Fibroblast of skin of left quadriceps (primary cell): ENCODE measurements around the gene ACTRT2.

Experiments used
- DNase-seq, 2 experiments: peaks; one replicate each; pipeline ENCODE4 v3.0.0-alpha.2; 2013; ENCODE audit warnings: low read depth in 2 of 2

Gene ACTRT2

DNA sequence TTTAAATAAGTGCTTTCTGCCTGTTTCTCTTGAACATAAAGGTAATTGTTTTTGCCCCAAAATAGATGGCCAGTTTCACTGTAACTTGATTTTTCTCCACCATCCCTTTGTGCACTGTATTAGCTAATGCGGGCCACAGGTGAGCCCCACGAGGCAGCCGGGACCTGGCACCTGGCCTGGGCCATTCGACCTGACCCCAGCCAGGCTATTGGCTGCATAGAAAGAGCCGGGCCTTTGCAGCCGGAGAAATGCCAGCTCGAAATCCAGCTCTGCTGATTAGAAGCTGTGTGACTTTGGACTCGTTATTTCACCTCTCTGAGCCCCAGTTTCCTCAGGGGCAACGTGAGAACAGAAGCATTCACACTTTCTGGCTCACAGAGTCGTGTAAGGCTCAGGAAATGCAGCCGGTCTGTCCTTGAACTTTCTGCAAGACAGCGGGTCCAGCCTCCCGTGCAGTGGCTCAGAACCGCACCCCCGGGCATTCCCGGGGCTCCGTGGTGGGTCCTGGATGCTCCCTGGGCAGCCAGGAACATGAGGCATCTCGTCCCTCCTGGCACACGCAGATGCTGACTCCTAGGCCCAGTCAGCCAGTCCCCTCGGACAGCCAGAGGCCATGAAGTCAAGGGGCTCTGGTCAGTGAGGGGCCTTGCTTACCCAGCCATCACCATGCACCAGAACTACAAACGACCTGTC is 37.4 kb upstream of the ACTRT2 start:
- DNase-seq, result no peak

DNA sequence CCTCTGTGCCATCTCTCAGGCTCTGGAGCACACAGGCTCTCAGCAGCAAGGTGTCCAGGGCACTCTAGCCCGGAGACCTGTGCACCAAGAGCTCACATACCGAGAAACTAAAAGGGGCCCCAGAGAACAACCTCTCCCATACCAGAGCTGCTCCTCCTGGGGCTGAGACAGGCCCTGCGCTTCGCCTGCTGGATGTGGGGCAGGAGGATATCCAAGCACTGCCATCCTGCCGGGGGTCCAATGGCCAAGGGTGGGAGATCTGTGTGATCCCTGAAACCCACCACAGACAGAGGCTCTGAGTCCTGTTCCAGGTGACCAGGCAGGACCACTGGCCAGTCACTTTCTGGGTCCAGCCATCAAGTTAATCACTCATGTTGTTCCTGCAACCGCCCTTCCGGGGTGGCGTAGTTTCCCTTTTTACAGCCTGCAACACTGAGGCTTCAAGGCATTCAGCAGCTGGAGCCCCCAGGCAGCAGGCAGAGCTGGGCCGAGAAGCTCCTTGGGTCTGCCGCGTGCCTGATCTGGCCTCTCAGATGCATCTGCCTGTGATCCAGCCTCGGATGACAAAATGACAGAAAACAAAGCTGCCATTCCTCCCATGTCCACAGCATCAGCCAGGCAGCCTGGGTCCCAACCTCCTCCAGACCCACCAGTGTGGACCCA is 36.7 kb upstream of the ACTRT2 start:
- no peak for DNase-seq

DNA sequence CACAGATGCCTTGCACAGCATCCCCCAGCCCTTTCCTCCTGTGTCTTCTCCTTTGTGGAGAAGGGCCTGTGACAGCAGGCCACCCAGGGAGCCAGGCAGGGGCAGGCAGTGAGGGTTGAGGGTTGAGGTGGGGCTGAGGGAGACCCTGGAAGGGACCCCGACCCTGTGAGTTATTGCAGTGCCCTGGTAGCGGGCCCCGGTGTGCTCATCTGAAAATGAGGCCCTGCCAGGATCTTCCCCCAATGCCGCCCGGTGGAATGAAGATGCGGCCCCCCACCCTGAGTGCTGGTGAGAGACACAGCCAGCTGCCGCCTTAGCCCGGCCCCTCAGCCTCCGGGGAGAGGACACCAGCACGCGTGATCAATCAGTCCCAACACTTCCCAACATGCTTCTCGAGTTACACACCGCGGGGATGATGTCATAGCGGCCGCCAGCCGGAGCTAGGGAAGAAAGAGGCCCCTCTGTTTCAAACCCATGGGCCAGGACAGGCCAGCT is 36.2 kb upstream of the ACTRT2 start:
- no peak for DNase-seq

DNA sequence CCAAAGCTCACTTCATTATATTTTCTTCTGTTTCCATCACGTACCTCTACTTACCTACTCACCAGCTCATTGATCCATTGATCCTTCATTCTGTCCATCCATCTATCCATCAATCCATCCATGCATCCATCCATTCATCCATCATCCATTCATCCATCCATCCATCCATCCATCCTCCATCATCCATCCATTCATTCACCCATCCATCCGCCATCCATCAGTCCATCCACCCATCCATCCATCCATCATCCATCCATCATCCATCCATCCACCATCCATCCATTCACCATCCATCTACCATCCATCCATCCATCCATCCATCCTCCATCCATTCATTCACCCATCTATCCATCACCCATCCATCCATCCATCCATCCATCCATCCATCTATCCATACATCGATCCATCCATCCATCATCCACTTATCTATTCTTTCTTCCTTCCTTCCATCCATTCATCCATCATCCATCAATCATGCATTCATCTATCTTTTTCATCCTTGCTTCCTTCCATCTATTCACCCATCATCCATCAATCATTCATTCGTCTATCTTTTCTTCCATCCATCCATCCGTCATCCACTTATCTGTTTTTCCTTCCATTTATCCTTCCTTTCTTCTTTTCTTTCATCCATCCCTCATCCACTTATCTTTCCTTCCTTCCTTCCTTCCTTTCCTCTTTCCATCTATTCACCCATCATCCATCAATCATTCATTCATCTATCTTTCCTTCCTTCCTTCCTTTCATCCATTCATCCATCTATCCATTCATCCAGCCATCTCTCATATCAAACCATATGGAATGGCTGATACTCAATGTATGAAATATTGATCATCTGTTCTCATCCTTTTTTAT is 35.3 kb upstream of the ACTRT2 start:
- no peak for DNase-seq

DNA sequence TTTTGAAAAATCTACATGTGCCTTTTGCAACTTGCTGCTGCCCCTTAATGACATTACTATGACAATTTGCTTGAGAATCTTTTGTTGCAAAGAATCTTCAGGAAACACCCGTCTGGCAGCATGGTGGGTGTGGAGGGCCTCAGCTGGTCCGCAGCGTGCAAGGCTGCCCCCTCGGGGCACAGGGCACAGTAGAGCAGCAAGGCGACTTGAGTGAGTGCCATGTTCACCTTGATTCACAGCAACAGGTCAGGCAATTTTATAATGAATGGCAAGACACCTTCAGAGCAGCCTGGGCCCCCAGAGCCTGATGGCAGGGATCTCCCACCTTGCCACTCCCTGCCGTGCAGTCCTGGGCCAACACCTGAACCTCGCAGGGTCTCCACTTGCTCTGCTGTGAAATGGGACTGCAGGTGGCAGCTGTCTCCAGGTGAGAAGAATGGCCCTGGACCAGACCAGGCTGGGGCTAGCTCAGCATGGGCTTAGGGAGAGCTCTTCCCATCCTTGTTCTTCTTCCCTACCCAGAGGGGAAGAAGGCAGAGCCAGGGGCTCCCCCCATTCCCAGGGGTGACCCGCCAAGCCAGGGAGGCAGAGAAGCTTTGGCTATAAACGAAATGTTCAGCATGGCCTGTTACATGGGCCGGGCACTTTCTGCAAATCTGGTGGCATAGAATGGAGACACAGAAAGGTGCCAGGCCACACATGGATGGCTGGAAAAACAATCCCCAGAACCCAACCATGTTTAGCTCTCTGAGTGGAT is 34.5 kb upstream of the ACTRT2 start:
- DNase-seq, result no peak

DNA sequence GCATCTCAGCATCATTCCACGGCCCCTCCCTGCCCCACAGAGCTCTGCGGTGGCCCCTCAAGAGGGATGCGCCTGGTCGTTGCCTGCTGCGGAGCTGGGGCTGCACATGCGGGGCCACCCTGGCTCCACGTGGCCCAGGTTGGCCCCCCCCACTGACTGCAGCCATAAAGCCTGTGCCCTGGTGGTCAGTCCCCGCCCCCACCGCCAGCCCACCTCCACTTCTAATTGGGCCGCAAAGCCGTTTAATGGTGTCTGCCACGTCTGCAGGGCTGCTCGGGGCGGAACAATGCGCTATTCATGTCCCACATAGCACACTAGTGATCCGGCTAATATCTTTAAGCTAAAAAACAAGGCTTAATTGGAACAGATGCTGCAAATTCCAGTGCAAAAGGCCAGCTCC is 33.5 kb upstream of the ACTRT2 start:
- no peak for DNase-seq

DNA sequence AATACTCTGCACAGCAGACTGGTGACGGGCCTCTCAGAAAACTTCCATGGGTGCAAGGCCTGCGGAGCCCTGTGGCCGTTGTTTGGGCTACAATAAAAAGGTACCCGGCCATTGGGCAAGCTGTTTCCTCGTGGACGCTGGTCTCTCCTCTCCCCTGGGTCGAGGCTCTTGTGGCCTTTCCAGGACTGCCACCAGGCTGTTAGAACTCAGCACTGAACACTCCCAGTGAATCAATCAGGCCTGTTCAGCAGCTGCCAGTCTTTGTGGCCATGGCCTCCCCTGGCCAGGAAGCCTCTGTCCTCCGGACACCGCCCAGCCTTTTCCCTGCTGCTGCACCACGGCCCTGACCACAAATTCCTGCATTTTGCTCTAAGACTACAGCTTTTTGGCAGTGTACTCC is 33.0 kb upstream of the ACTRT2 start:
- no peak for DNase-seq

DNA sequence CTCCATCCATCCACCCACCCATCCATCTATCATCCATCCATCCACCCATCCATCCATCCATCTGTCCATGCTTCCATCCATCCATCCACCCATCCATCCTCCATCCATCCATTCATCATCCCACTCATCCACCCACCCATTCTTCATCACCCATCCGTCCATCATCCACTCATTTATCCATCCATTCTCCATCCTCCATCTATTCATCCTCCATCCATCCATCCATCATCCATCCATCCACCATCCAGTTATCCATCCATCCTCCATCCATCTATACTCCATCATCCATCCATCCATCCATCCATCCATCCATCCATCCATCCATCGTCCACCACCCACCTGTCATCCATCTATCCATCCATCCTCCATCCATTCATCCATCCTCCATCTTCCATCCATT is 32.1 kb upstream of the ACTRT2 start:
- DNase-seq, result no peak

DNA sequence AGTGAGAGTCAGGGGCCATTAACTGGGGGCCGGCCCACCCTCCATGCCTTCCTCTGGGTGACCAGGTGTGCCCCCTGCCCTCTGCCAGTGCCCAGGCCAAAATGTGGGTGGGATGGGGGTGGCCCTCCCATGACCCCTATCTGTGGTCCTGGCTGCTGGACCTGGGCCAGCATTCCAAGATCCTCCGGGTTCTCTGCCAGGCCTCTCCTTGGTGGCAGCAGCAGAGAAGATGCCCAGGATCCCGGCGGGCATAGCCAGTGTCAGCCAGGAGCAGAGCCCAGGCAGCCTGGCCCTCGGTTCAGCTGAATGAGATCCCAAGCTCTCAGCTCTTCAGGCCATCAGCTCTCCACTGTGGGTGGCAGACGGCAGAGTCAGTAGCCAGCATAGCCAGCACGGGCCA is 31.3 kb upstream of the ACTRT2 start:
- DNase-seq, result no peak

DNA sequence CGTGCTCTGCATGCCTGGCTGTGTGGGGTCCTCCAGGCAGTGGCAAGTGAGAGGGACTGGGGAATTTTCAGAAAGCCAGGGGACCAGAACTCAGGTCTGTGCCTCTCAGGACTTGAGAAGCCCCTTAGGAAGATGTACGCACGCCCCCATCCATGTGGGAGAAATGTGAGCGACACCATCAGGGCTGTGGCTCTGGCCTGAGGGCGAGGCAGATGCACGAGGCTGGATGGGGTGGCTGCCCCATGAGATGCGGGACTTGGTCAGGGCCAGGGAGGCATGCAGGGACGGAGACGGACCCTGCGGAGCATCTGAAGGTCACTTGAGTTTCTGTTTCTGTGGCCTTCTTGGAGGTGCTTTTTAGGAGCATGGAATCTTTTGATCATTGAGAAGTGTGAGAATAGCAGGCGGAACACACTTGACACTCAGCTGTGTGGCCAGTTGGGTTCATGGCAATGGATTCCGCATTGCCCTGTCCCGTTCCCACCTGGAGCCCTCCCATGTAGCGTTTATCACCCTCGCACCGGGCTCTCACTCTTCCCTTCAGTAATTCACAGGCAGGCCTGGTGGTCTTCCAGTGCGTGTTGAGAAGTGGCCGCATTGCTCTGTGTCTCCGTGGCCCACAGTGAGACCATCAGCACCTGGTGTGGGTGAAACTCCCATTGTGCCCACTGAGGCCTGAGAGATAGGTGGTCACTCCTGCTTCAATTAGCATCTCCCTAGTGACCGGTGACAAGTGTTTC is 30.7 kb upstream of the ACTRT2 start:
- no peak for DNase-seq

DNA sequence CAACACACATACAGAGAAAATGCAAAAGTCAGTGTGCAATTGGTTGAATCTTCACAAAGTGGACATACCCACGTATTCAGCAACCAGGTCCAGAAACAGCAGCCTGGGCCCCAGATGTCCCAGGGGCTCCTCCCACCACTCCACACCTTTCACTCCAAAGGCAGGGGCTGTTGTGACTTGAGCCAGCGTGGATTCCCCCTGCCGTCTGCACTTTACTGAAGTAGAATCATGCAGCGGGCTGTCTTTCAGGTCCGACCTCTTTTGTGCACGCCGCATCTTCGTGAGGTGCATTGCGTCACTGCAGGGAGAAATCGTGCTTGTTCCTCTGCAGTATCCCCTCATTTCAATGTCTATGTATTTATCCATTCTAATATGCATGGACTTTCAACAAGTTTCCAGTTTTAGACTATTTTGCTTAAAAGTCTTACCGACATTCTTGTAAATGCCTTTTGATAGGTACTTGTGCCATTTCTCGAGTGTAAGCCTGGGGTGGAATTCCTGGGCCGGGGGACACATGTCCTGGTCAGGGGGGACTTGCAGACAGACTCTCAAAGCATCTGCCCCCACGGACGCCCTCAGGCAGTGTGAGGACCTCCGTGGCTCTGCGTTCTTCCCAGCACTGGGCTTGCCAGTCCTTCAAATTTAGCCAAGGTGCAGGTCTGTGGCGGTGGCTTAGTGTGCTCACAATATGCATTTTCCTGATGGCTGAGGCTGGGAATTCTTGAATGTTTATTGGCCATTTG is 29.3 kb upstream of the ACTRT2 start:
- no peak for DNase-seq

DNA sequence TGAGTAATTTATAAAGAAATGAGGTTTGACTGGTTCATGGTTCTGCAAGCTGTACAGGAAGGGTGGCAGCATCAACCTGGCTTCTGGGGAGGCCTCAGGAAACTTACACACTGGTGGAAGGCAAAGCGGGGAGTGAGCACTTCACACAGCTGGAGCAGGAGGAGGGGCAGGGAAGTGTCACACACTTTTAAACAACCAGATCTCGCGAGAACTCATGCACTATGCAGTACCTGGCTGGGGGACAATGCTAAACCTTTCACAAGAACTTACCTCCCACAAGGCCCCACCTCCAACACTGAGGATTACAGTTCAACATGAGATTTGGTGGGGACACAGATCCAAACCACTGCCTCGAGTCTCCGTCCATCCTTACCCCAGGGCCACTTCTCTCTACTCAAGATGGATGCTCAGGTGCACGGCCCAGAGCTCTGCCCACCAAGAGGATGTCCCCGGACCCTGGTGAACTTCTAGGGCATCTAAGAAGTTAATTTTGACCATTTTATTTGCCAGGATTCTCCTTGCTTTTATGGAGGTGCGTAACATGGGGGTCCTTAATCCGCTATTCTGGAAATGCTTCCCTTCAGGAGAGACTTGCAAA is 22.7 kb upstream of the ACTRT2 start:
- DNase-seq, result no peak

DNA sequence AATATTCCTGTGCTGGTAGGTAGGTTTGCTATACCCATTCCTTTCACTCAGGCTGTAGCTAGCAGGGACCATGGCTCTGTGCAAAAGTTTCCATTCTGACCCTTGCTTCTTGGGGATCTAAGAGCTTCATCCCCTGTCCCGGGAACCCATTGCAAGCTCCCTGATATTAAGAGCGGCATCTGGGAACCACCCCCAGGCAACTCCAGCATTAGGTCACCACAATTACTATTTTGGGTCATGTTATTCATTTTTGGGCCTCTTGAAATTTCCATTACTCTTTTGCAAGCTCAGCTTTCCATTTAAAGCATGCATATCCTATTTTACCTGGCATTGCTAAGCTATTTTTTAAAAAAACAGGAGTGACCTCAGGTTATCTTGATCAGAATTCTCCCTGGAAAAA is 22.1 kb upstream of the ACTRT2 start:
- no peak for DNase-seq

DNA sequence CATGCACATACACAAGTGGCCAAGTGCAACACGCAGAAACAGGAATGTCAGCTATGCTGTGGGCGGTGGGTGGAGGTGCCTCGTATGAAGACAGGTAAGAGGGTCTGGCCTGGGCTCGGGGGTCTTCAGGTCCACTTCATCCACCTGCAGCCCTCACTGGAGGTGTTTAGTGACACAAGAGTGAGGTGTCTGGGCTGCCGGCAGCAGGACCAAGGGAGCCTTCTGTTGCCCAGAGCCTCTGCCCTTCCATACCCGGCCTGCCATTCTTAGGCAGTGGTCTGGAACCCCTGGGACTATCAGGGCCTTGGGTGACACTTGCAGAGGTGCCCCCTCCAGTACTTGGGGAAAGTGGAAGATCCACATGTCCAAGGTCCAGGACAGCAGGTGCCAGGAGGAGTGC is 21.7 kb upstream of the ACTRT2 start:
- DNase-seq, result no peak

DNA sequence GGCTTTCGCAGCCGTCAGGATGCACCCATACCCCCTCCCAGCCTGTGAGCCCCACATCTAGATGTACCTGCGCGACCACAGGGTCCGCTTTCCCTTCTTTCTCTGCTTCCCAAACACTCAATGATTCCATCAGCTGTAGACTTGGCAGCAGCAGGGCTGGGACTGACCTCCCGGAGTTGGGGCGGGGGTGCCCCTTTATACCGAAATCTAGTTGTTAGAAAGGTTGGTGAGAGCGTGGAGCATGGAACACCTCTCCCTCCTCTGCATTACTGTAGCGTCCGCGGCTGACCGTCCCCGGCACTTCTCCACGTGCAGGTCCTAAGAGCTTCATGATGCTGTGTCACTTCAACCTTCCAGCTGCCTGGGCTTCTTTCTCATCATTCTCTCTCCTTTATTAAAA is 21.1 kb upstream of the ACTRT2 start:
- no peak for DNase-seq

DNA sequence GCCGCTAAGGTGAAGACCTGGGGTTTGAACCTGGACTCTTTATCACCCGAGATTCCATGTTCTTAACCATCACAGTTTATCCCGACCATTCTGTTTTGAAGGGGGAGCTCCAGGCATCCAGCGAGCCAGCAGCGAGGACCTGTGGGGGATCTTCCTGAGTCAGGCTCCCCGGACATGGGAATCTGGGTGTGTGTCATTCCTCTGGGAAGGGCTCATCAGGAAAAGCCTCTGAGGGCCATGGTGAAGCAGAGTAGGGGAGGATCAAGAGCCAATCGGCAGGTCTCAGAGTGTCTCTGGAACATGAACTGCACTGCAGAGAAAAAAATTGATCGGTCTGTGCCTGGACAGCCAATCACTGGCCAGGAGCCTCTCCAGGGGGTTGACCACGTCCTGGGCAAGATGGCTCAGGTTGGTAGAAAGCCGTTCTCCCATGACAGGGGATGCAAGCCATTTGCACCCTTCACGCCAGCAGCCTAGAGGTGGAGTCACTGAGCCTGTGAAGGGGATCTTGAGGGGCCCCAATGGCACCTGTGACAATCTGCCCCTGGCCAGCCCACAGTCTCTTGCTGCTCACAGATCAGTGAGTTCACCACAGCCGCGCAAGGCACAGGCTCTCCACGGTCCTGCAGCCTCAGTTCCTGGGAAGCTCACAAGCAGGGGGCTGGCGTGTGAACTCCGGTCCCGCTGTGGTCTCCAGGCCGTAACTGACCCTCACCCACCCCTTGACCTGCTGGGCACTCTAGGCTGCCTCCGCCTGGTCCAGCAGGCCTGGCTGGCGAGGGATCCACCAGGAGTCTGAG is 20.4 kb upstream of the ACTRT2 start:
- no peak for DNase-seq

DNA sequence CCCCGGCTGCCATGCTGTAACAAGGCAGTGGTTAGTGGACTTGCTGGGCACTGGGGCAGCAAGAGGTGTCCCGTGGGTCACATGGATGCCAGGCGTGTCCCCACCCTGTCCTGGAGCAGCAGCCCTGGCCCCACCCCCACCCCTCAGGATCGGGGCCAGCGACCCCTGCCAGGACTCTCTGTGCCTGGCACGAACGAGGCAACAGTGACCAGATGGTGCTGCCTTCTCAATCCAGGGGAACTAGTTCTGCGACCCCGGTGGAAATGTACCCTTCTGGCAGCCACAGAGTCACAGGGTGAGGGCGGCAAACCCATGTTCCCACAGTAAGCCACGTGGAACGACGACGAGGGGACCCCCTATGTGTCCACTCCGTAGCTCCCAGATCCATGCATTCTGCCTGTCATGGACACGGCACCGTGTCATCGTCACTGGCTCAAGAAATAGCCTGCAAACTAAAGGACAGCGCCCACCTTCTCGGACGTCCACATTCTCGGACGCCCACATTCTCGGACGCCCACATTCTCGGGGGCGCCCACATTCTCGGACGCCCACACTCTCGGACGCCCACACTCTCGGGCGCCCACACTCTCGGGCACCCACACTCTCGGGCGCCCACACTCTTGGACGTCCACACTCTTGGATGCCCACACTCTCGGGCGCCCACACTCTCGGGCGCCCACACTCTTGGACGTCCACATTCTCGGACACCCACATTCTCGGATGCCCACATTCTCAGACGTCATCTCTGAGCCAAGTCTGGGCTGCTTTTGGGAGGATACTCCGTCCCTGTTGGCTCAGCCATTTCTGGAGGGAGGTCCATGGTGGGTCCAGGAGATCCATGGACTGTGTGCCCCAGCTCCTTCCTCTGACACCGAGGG is 19.6 kb upstream of the ACTRT2 start:
- no peak for DNase-seq

DNA sequence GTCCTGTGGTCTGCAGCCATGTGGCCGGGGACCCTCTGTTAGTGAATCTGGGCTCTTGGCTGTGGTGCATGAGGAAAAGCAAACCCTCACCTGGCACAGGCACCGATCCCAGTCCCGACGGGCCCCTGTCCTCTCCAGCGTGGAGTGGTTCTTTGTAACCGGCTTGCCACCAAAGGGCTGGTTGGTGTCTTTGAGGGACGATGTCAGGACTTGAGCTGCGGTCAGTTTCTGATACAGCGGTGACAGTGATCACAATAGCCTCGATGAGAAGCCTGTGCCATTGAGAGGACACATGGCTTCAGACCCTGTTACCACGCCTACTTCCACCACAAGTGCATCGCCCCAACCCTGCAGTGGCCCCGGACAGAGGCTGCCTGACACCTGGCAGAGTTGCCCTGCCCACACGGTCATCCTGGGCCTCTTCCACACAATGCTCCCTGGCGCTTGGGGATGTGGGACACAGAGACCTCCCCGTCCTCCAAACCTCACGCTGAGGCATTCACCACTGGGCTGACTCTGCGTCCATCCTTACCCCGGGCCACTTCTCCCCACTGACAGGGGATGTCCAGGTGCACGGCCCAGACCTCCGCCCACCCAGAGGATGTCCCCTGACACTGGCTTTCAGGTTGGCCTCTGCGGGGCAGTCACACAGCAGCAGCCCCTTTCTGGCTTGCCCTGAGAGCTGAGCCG is 18.8 kb upstream of the ACTRT2 start:
- no peak for DNase-seq
